Stimulated activated memory B cell treated with anti-CD40 and anti-IgM and Interleukin-4, amounts not matched to agents 10 μg/mL and 1 μg/mL and 100 μg/mL, for 72 hours (primary cell): ENCODE data around the gene FAM168A.
"Not testable (repeated sequence)": the region's sequence is repeated elsewhere in the genome, so short reads cannot be mapped to it uniquely, and the experiment has no call there.

ENCODE experiments used
- ATAC-seq: fragments of 150-1000 bp; cut with Tn5 transposase; 2 replicates; pipeline ENCODE4 v1.10.0; 2021
- H3K27ac Mint-ChIP-seq: one replicate; pipeline ENCODE4 v1.8.0; 2022; ENCODE audit warnings: mild to moderate bottlenecking, mixed read lengths
- H3K27me3 Mint-ChIP-seq: one replicate; pipeline ENCODE4 v1.8.0; 2022; ENCODE audit warnings: mixed read lengths
- H3K36me3 Mint-ChIP-seq: one replicate; pipeline ENCODE4 v1.8.0; 2022; ENCODE audit warnings: mixed read lengths
- H3K4me1 Mint-ChIP-seq: one replicate; pipeline ENCODE4 v1.8.0; 2022; ENCODE audit warnings: mixed read lengths
- H3K4me3 Mint-ChIP-seq: one replicate; pipeline ENCODE4 v1.8.0; 2022; ENCODE audit warnings: mild to moderate bottlenecking, moderate library complexity, mixed read lengths
- H3K9me3 Mint-ChIP-seq: one replicate; pipeline ENCODE4 v1.8.0; 2022; ENCODE audit warnings: mixed read lengths

Gene FAM168A

DNA sequence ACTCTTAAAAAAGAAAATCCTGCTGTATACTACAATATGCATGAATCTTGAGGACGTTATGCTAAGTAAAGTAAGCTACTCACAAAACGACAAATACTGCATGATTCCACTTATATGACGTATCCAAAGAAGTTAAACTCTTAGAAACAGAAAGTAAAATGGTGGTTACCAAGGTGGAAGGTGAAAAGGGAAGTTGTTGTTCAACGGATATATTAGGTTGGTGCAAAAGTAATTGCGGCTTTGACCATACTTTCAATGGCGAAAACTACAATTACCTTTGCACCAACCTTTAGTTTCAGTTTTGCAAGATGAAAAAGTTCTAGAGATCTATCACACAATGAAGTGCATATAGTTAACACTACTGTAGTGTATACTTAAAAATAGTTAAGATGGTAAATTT is 101.8 kb downstream of the FAM168A start:
- H3K4me1 Mint-ChIP-seq: peaks cover 32% of the 10 kb centered on the region
- no peaks in the 10 kb centered on the region for H3K27me3 Mint-ChIP-seq
- no peak for ATAC-seq
- H3K27ac Mint-ChIP-seq: no peak overlapping the region
- H3K36me3 Mint-ChIP-seq: peaks cover 13% of the 10 kb centered on the region
- no peaks in the 10 kb centered on the region for H3K9me3 Mint-ChIP-seq
- no peak overlapping the region for H3K4me3 Mint-ChIP-seq

GRCh38 chr11:73495731-73496130 is 102.2 kb downstream of the FAM168A start:
- Mint-ChIP-seq H3K27me3 (no peaks in the 10 kb centered on the region), H3K27ac (no peak overlapping the region), H3K36me3 (peaks cover 13% of the 10 kb centered on the region), H3K4me3 (no peak overlapping the region), H3K4me1 (peaks cover 28% of the 10 kb centered on the region), H3K9me3 (no peaks in the 10 kb centered on the region)
- no peak for ATAC-seq

GRCh38 chr11:73493956-73494598 is 103.8 kb downstream of the FAM168A start:
- Mint-ChIP-seq H3K9me3 (no peaks in the 10 kb centered on the region), H3K36me3 (peaks cover 13% of the 10 kb centered on the region), H3K27me3 (no peaks in the 10 kb centered on the region), H3K27ac (no peak overlapping the region), H3K4me1 (peaks cover 16% of the 10 kb centered on the region), H3K4me3 (no peak overlapping the region)
- ATAC-seq: no peak

- no peaks in the 10 kb centered on the region for H3K4me1 Mint-ChIP-seq
- H3K36me3 Mint-ChIP-seq: peaks cover 19% of the 10 kb centered on the region
- H3K27me3 Mint-ChIP-seq: no peaks in the 10 kb centered on the region
- peaks cover 11% of the 10 kb centered on the region for H3K9me3 Mint-ChIP-seq
- no peak overlapping the region for H3K4me3 Mint-ChIP-seq
- ATAC-seq: no peak
- no peak overlapping the region for H3K27ac Mint-ChIP-seq
Measured at GRCh38 chr11:73481626-73482025, 116.3 kb downstream of the FAM168A start.

- Mint-ChIP-seq H3K9me3 (peaks cover 12% of the 10 kb centered on the region), H3K4me1 (no peaks in the 10 kb centered on the region), H3K27ac (no peak overlapping the region), H3K27me3 (no peaks in the 10 kb centered on the region), H3K36me3 (peaks cover 21% of the 10 kb centered on the region), H3K4me3 (no peak overlapping the region)
- no peak for ATAC-seq
Measured at GRCh38 chr11:73480677-73481076, 117.2 kb downstream of the FAM168A start.

- Mint-ChIP-seq H3K27ac (no peak overlapping the region), H3K27me3 (no peaks in the 10 kb centered on the region), H3K9me3 (peaks cover 12% of the 10 kb centered on the region), H3K4me3 (no peak overlapping the region), H3K4me1 (no peaks in the 10 kb centered on the region), H3K36me3 (peaks cover 21% of the 10 kb centered on the region)
- no peak for ATAC-seq
Measured at GRCh38 chr11:73478737-73479347, 119.1 kb downstream of the FAM168A start.

- Mint-ChIP-seq H3K27me3 (no peaks in the 10 kb centered on the region), H3K27ac (no peak overlapping the region), H3K4me3 (no peak overlapping the region), H3K4me1 (no peaks in the 10 kb centered on the region), H3K9me3 (peaks cover 12% of the 10 kb centered on the region), H3K36me3 (peaks cover 19% of the 10 kb centered on the region)
- ATAC-seq: no peak
Measured at GRCh38 chr11:73477518-73477917, 120.4 kb downstream of the FAM168A start.

DNA sequence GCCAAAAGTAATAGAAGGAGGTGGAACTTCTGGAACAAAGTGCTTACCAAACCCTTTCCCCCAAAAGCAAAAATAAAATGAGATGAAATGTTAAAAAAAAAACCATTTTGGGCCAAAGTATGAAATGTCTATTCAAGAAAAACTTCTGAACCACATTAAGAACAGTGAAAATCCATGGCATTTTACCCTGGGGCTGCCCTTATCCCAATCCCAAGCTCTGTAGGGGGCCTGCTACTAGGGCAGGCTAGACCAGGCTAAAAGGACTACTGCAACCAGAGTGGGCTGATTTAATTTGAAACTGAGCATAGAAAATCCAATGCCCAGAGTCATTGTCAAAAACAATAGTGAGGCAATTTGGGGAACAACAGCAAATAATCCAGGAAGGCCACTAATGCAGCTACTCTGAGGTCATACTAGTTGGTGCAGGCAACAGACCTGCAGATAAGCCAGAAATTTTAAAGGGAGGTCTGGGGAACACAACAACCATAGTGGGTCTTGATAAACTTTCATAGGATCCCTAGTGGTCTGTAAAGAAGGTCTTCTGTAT is 122.3 kb downstream of the FAM168A start:
- no peaks in the 10 kb centered on the region for H3K27me3 Mint-ChIP-seq
- peaks cover 26% of the 10 kb centered on the region for H3K36me3 Mint-ChIP-seq
- no peaks in the 10 kb centered on the region for H3K4me1 Mint-ChIP-seq
- no peak for ATAC-seq
- H3K4me3 Mint-ChIP-seq: no peak overlapping the region
- peaks cover 12% of the 10 kb centered on the region for H3K9me3 Mint-ChIP-seq
- H3K27ac Mint-ChIP-seq: no peak overlapping the region

DNA sequence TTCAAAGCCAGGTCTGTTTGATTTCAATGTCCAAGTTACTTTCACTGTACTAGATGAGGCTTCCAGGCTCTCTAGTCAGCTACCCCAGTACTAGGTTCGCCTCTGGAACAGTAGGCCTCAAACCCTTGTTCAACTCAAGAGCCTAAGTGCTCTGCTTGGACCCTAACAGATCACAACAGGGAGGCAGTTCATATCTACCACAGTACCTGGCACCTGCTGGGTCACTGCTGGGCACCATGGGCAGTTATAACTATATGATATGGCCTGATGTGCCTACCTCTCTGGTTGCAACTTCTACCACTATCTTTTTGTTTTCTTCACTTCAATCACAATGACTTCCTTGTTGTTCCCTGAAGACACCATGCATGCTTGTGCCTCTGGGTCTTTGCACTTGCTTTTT is 124.7 kb downstream of the FAM168A start:
- Mint-ChIP-seq H3K4me1 (no peaks in the 10 kb centered on the region), H3K36me3 (peaks cover 31% of the 10 kb centered on the region), H3K9me3 (peaks cover 12% of the 10 kb centered on the region), H3K27me3 (no peaks in the 10 kb centered on the region), H3K27ac (no peak overlapping the region), H3K4me3 (no peak overlapping the region)
- no peak for ATAC-seq

- not testable (repeated sequence) for H3K4me3 Mint-ChIP-seq, H3K4me1 Mint-ChIP-seq, H3K27me3 Mint-ChIP-seq, ATAC-seq, H3K9me3 Mint-ChIP-seq, H3K27ac Mint-ChIP-seq
- H3K36me3 Mint-ChIP-seq: peaks cover 19% of the 10 kb centered on the region
Measured at GRCh38 chr11:73470036-73470612, 127.8 kb downstream of the FAM168A start.

DNA sequence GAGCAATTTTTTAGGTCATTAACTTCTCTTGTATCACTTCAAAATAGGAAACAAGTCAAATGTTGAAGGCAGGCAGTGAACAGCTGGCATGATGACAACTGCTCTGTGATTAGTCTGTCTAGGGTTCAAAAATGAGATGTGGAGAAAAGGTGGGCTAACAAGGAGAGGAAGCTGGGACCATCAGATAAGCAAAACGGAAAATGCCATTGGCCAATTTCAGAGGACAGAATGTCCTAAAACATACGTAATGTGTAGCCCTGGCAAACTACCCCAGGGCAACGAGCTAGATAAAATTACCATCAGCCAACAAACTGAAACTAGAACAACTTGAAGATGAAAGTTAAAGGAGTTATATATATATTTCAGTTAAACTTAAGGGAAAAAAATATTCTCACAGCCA is 128.5 kb downstream of the FAM168A start:
- Mint-ChIP-seq H3K27ac (no peak overlapping the region), H3K4me1 (no peaks in the 10 kb centered on the region), H3K4me3 (no peak overlapping the region), H3K27me3 (no peaks in the 10 kb centered on the region), H3K36me3 (peaks cover 19% of the 10 kb centered on the region), H3K9me3 (no peaks in the 10 kb centered on the region)
- ATAC-seq: no peak

DNA sequence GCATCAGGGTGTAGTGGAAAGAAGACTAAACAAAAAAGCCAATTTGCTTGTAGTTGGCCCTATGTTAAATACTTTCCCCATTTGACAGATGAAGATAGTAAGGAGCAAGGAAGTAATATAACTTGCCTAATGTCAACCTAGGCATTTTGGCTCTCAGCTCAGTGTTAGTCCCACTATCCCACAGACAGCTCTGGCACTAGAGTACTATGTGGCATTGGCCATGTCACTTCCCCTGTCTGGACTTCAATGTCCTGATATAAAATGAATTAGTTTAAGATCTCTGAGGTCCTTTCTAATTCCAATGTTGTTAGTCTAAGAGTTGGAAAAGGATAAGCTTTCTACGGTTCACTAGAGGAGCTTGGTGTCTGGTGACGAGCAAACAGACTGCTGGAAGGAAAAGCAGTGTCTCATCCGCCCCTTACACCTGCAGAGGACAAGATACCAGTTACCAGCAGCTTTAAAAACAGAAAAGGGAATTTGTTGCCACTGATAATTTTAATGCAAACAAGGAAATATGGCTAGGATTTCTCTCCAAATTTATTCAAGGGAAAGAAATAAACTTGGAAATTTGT is 129.2 kb downstream of the FAM168A start:
- Mint-ChIP-seq H3K27ac (no peak overlapping the region), H3K36me3 (peaks cover 21% of the 10 kb centered on the region), H3K9me3 (no peaks in the 10 kb centered on the region), H3K4me3 (no peak overlapping the region), H3K27me3 (no peaks in the 10 kb centered on the region), H3K4me1 (no peaks in the 10 kb centered on the region)
- ATAC-seq: no peak

DNA sequence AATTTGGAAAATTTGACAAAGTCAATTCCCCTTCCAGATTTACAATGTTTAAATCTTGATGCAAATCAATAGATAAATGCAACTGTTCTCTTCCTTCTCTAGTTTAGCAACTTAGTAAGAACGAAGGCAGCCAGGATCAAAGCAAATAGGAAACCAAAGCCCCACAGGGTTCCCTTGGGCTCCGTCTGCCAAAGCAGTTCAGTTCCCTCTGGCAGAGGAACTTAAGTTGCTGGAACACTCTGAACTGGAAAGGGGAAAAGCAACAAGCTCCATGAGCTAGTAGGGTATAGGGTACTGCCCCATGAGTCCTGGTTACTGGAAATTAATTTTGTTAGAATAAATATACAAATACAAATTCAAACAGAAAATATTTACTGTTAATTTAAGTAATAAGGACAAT is 130.4 kb downstream of the FAM168A start:
- H3K9me3 Mint-ChIP-seq: no peaks in the 10 kb centered on the region
- no peak overlapping the region for H3K27ac Mint-ChIP-seq
- peaks cover 30% of the 10 kb centered on the region for H3K36me3 Mint-ChIP-seq
- no peak for ATAC-seq
- no peak overlapping the region for H3K4me3 Mint-ChIP-seq
- no peaks in the 10 kb centered on the region for H3K27me3 Mint-ChIP-seq
- peaks cover 2% of the 10 kb centered on the region for H3K4me1 Mint-ChIP-seq

- Mint-ChIP-seq H3K36me3 (peaks cover 30% of the 10 kb centered on the region), H3K27ac (no peak overlapping the region), H3K27me3 (no peaks in the 10 kb centered on the region), H3K9me3 (no peaks in the 10 kb centered on the region), H3K4me1 (peaks cover 11% of the 10 kb centered on the region), H3K4me3 (no peak overlapping the region)
- no peak for ATAC-seq
Measured at GRCh38 chr11:73466643-73467042, 131.3 kb downstream of the FAM168A start.

GRCh38 chr11:73465871-73466270 is 132.0 kb downstream of the FAM168A start:
- no peaks in the 10 kb centered on the region for H3K9me3 Mint-ChIP-seq
- H3K4me3 Mint-ChIP-seq: no peak overlapping the region
- peaks cover 29% of the 10 kb centered on the region for H3K36me3 Mint-ChIP-seq
- H3K27me3 Mint-ChIP-seq: no peaks in the 10 kb centered on the region
- peaks cover 15% of the 10 kb centered on the region for H3K4me1 Mint-ChIP-seq
- H3K27ac Mint-ChIP-seq: no peak overlapping the region
- no peak for ATAC-seq
